Pancreas (tissue), 10 donors: ENCODE data around the gene GPR155. TPM values are rescaled to one million over a fixed set of nuclear protein-coding genes. Genes with fewer than 3 reads are reported as not detected.
"Not testable (repeated sequence)": the region's sequence is repeated elsewhere in the genome, so short reads cannot be mapped to it uniquely, and the experiment has no call there.

Experiments used
- ATAC-seq, 4 donors: fragments of 200-7000 bp; cut with Tn5 transposase; one replicate each; pipeline versions ENCODE4 v1.8.0 to v1.9.1; 2020; ENCODE audit warnings: mild to moderate bottlenecking in 4 of 4, moderate library complexity in 4 of 4
- DNase-seq, 6 donors: peaks; one replicate each; pipeline ENCODE4 v3.0.0-alpha.2; 2020
- FAIRE-seq: peaks from 2 replicates; lab custom pipeline; 2012; peaks lifted over from hg19 to GRCh38; lab: Jason Lieb, UNC
- H3K27ac ChIP-seq, 4 donors: fragments of 200-600 bp; sonication (generic); 1 replicate in 3 of 4; 2 replicates in 1 of 4; pipeline versions ENCODE4 v1.5.0 to v1.8.0; 2020
- H3K27me3 ChIP-seq, 4 donors: fragments of 200-600 bp; one replicate each; pipeline ENCODE4 v1.8.0; 2021
- H3K36me3 ChIP-seq, 3 donors: fragments of 200-600 bp; sonication (generic) in 1 of 3; one replicate each; pipeline versions ENCODE4 v1.5.0 to v1.8.0; 2020 to 2021
- H3K4me1 ChIP-seq, 3 donors: fragments of 200-600 bp; one replicate each; pipeline ENCODE4 v1.8.0; 2021
- H3K4me3 ChIP-seq, 4 donors: fragments of 200-600 bp; sonication (generic) in 2 of 4; one replicate each; pipeline versions ENCODE4 v1.5.0 to v1.8.0; 2020 to 2021
- H3K9me3 ChIP-seq, 4 donors: fragments of 200-600 bp; one replicate each; pipeline ENCODE4 v1.8.0; 2021
- CTCF ChIP-seq, 4 donors: fragments of 200-600 bp; sonication (generic) in 3 of 4; IDR thresholded peaks; one replicate each; pipeline versions ENCODE4 v1.5.0 to v1.8.0; 2021; ENCODE audit warnings: antibody characterized with exemption in 4 of 4
- WGBS, 2 donors: extraction: QIAGEN DNeasy Blood & Tissue Kit; methylation state at CpG; one replicate each; pipeline ENCODE4 v1.1.7; 2013; 5-methylcytosine and 5-hydroxymethylcytosine counted together
- intact Hi-C, 3 donors: fragments of 100-400 bp; cut with DNase I; formaldehyde crosslinking; loops; one replicate each; pipeline versions ENCODE4 v1.11.1 to v1.14.2; 2022
- polyA plus RNA-seq, 2 donors: library from polyadenylated mRNA; stranded (reverse); fragments of 200-250 nt; gene quantifications; one replicate each; pipeline ENCODE4 v1.2.3, GENCODE V29; 2013
- total RNA-seq, 6 donors: library from RNA; stranded (reverse); fragmentation: NEBNext Ultra II Directional in 4 of 6; extraction: Animal tissue kit (Norgen Biotek cat#: 25700) in 4 of 6; gene quantifications; one replicate each; pipeline versions ENCODE4 v1.2.1 to v1.2.4, GENCODE V29; 2021 to 2023
- donor health status: healthy with polysubstance abuse.
- donor health status: DM: no; HTN: no; CAD: no; lungs with moderate emphysema.
- donor health status: DM: no; HTN: no; CAD: no.
- donor health status: control.
- donor health status: control.
- donor health status: Bipolar disorder and iron deficiency.
- donor health status: DM: yes; HTN: yes; CAD: no.
- donor health status: DM: no; HTN: no; CAD: no.
- donor health status: DM: no; HTN: no; CAD: no.
- donor health status: DM: yes; HTN: yes; CAD: no.

The GPR155 gene
- total and polyA plus RNA-seq, 8 donors: 2.4 to 11.5 (median 7.8) TPM

- intact Hi-C loops: no loop called here
- ATAC-seq: no peak
Measured at GRCh38 chr2:174436351-174436750, 50.5 kb downstream of the GPR155 start.

GRCh38 chr2:174431902-174432301 lies 54.9 kb downstream of the GPR155 start:
- 97 to 100% methylated on average over 1 of the region's 1 CpG for whole genome bisulfite sequencing, 2 donors
- no peak for DNase-seq
- TF ChIP-seq CTCF (IDR thresholded peaks at IDR 0.05): no peak
- Histone ChIP-seq H3K27ac (no peak overlapping the region), H3K4me1 (peaks cover 3 to 11% (median 10%) of the 10 kb centered on the region in 3 donors), H3K9me3 (no peaks in the 10 kb centered on the region), H3K4me3 (no peak overlapping the region), H3K27me3 (no peaks in the 10 kb centered on the region), H3K36me3 (peaks cover 0 to 7% (median 0%) of the 10 kb centered on the region in 3 donors)
- intact Hi-C loops: no loop called here
- FAIRE-seq: no peak
- ATAC-seq: no peak

More at GRCh38 chr2:174436351-174436750, 50.5 kb downstream of the GPR155 start:
- Histone ChIP-seq H3K36me3 (peaks cover 0 to 9% (median 0%) of the 10 kb centered on the region in 3 donors), H3K9me3 (no peaks in the 10 kb centered on the region), H3K4me1 (no peaks in the 10 kb centered on the region), H3K27me3 (no peaks in the 10 kb centered on the region), H3K27ac (no peak overlapping the region), H3K4me3 (no peak overlapping the region)
- DNase-seq: no peak
- TF ChIP-seq CTCF (IDR thresholded peaks at IDR 0.05): no peak
- FAIRE-seq: no peak

- WGBS, 2 donors: 72 to 92% methylated on average over 2 of the region's 2 CpGs
- no peak for TF ChIP-seq CTCF (IDR thresholded peaks at IDR 0.05)
- no peak for FAIRE-seq
- no peaks in the 10 kb centered on the region for H3K27me3 ChIP-seq
- H3K36me3 ChIP-seq: no peaks in the 10 kb centered on the region
- no peak for DNase-seq
- H3K9me3 ChIP-seq: no peaks in the 10 kb centered on the region
- H3K4me1 ChIP-seq: peaks cover 3 to 11% (median 10%) of the 10 kb centered on the region in 3 donors
- no peak overlapping the region for H3K27ac ChIP-seq
- intact Hi-C loops: no loop called here
- no peak for ATAC-seq
- no peak overlapping the region for H3K4me3 ChIP-seq
Measured at GRCh38 chr2:174430066-174430465, 56.8 kb downstream of the GPR155 start.

- H3K27me3 ChIP-seq: no peaks in the 10 kb centered on the region
- no peaks in the 10 kb centered on the region for H3K9me3 ChIP-seq
- H3K27ac ChIP-seq: no peak overlapping the region
- ATAC-seq: peak in 3 of 4 donors; percentile 64 to 73 (median 66)
- WGBS, 2 donors: 57 to 62% methylated on average over 1 of the region's 1 CpG
- H3K4me3 ChIP-seq: no peak overlapping the region
- no peak for FAIRE-seq
- no peak for TF ChIP-seq CTCF (IDR thresholded peaks at IDR 0.05)
- intact Hi-C loops: no loop called here
- DNase-seq: no peak
- peaks cover 3 to 11% (median 10%) of the 10 kb centered on the region in 3 donors for H3K4me1 ChIP-seq
- no peaks in the 10 kb centered on the region for H3K36me3 ChIP-seq
Measured at GRCh38 chr2:174428214-174428613, 58.6 kb downstream of the GPR155 start.

- FAIRE-seq (no peak), DNase-seq (no peak), ATAC-seq (no peak)
- Histone ChIP-seq H3K9me3 (no peaks in the 10 kb centered on the region), H3K36me3 (no peaks in the 10 kb centered on the region), H3K27me3 (no peaks in the 10 kb centered on the region), H3K27ac (no peak overlapping the region), H3K4me3 (no peak overlapping the region), H3K4me1 (no peaks in the 10 kb centered on the region)
- intact Hi-C loops: no loop called here
- no peak for TF ChIP-seq CTCF (IDR thresholded peaks at IDR 0.05)
Measured at GRCh38 chr2:174412256-174412655, 74.6 kb downstream of the GPR155 start.

- intact Hi-C loops, DNase-seq, FAIRE-seq, ATAC-seq, H3K9me3 ChIP-seq, H3K27me3 ChIP-seq, H3K4me1 ChIP-seq, H3K36me3 ChIP-seq, H3K4me3 ChIP-seq, H3K27ac ChIP-seq: not testable (repeated sequence)
- WGBS, 2 donors: 72 to 74% methylated on average over 10 to 24 of the region's 31 CpGs
Measured at GRCh38 chr2:174410039-174410438, 76.8 kb downstream of the GPR155 start.
